ENCODE data around the gene ARFGEF3. TPM values are rescaled to one million over a fixed set of nuclear protein-coding genes. Genes with fewer than 3 reads are reported as not detected.
"Not testable (repeated sequence)": the region's sequence is repeated elsewhere in the genome, so short reads cannot be mapped to it uniquely, and the experiment has no call there.

Gene ARFGEF3
- total and polyA plus RNA-seq, 10 of the 15 experiments (the other 5 are each of a cell fraction or from before 2014, with no cell fraction given), result under 0.01 to 0.08 (median 0.02) TPM; not detected in 1

DNA sequence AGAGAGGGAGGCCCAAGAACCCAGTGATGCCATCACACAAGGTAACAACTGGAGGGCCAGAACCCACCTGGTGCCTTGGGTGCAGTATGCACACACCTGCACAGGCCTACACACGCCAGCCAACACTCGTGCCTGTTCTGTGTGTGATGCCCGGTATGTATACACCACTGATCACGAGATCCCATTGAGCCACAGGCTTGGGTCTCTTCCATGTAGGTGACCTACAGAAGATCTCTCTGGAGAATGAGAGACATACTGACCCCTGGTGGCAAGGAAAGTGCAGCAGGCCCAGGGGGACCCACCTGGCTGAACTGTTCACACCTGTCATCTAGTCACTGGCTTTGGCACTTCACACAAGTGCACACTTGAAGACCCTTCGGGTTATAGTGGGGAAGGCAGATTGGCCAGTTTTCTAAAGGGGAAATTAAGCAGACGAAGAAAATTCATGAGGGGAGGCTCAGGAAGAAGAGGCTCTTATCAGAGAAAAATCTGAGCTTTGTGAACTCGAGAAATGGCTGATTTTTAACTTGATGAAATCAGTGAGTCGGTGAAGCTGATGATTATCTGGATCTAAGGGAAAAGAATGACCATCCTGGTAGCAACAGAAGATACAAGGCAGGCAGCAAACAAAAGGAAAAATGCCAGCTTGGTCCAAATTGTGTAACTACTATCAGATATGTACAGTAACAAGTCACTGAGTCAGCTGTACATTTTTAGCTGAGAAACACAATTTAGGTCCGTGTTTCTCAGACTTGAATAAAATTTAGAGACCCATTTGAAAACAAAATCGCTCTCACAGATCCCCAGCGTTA is 125.6 kb downstream of the ARFGEF3 start:
- in situ Hi-C loops (cut with MboI), result loop anchor here (5.0 kb wide), 1 partner anchor 170 kb away; no protein-coding TSS in a partner anchor
- DNase-seq (ENCODE audit: low read depth, low spot score), result no peak
- SMC1A ChIA-PET (ENCODE audit: uncharacterized antibody, unreplicated experiment), result interaction anchor here (0.8 to 7.1 kb wide), 3 partner anchors 143 to 222 kb away, joined by 3 to 46 read pairs (median 4); no protein-coding TSS in a partner anchor
- FAIRE-seq, result peak; percentile 77
- no peak overlapping the region for H3K27ac ChIP-seq (ENCODE audit: control insufficient read depth, insufficient read depth)
- no peak overlapping the region for H3K4me3 ChIP-seq
- H3K4me2 ChIP-seq (ENCODE audit: control insufficient read depth, insufficient read depth), result no peak overlapping the region
- POLR2A ChIA-PET, result no interaction called here
- H3K4me1 ChIP-seq (ENCODE audit: control insufficient read depth, insufficient read depth, low read length), result no peaks in the 10 kb centered on the region
- TF ChIP-seq RBBP5 (conservative IDR thresholded peaks at IDR 0.05) (no peak), SMC3 (IDR thresholded peaks at IDR 0.05; ENCODE audit: borderline replicate concordance, low read length) (peak; percentile 63), ZNF274 (IDR thresholded peaks at IDR 0.05; ENCODE audit: insufficient read depth, insufficient read length) (no peak), EGR1 (IDR thresholded peaks at IDR 0.05; ENCODE audit: borderline replicate concordance in 1 of 2, low read depth in 2 of 2, low read length in 2 of 2) (no peak), RAD21 (IDR thresholded peaks at IDR 0.05; ENCODE audit: insufficient read depth, low read depth, low read length) (peak; percentile 49)
- TF ChIP-seq, protein P1, sequence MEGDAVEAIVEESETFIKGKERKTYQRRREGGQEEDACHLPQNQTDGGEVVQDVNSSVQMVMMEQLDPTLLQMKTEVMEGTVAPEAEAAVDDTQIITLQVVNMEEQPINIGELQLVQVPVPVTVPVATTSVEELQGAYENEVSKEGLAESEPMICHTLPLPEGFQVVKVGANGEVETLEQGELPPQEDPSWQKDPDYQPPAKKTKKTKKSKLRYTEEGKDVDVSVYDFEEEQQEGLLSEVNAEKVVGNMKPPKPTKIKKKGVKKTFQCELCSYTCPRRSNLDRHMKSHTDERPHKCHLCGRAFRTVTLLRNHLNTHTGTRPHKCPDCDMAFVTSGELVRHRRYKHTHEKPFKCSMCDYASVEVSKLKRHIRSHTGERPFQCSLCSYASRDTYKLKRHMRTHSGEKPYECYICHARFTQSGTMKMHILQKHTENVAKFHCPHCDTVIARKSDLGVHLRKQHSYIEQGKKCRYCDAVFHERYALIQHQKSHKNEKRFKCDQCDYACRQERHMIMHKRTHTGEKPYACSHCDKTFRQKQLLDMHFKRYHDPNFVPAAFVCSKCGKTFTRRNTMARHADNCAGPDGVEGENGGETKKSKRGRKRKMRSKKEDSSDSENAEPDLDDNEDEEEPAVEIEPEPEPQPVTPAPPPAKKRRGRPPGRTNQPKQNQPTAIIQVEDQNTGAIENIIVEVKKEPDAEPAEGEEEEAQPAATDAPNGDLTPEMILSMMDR (IDR thresholded peaks at IDR 0.05 in 2 of 3, conservative IDR thresholded peaks at IDR 0.05 in 1 of 3; ENCODE audit: control insufficient read depth in 2 of 3, extremely low read depth in 1 of 3, insufficient read depth in 1 of 3, low read depth in 3 of 3, low read length in 3 of 3), result peak; percentile 60 to 86 (median 81)
- no peak overlapping the region for H2AFZ ChIP-seq (ENCODE audit: control insufficient read depth, low read depth, low read length)
- peak; percentile 90 for ATAC-seq
- H3K9me3 ChIP-seq (replicated peaks; ENCODE audit: control insufficient read depth, insufficient read depth, low read length), result no peaks in the 10 kb centered on the region
- H3K9ac ChIP-seq (ENCODE audit: control insufficient read depth, insufficient read depth, low read length), result no peak overlapping the region
- RAD21 ChIA-PET (ENCODE audit: unreplicated experiment), result interaction anchor here (0.6 to 0.8 kb wide), 2 partner anchors 171 to 174 kb away, joined by 4 read pairs; no protein-coding TSS in a partner anchor
- H4K20me1 ChIP-seq (ENCODE audit: control insufficient read depth, insufficient read depth), result no peaks in the 10 kb centered on the region
- BruUV-seq (replicated peaks), result no TSS peak
- WGBS (ENCODE audit: insufficient coverage, insufficient replicate concordance, low lambda C conversion rate, missing lambda C conversion rate), result 10% methylated on average over 11 of the region's 11 CpGs
- H3K27me3 ChIP-seq (replicated peaks in 1 of 2; ENCODE audit: control insufficient read depth in 2 of 2, insufficient read depth in 2 of 2, low read length in 1 of 2), result no peaks in the 10 kb centered on the region
- no peaks in the 10 kb centered on the region for H3K36me3 ChIP-seq (ENCODE audit: control insufficient read depth in 2 of 2, insufficient read depth in 2 of 2, low read length in 1 of 2)
- CTCF ChIA-PET, result interaction anchor here (0.7 to 4.6 kb wide), 16 partner anchors 9 to 479 kb away, joined by 3 to 74 read pairs (median 3); no protein-coding TSS in a partner anchor
- H3K79me2 ChIP-seq (ENCODE audit: control insufficient read depth, insufficient read depth, low read length), result no peaks in the 10 kb centered on the region
- intact Hi-C loops (cut with micrococcal nuclease; ENCODE audit: unreplicated experiment), result loop anchor here (1.0 to 5.0 kb wide), 2 partner anchors 115 to 171 kb away; partner anchors contain the start of gene HEBP2

DNA sequence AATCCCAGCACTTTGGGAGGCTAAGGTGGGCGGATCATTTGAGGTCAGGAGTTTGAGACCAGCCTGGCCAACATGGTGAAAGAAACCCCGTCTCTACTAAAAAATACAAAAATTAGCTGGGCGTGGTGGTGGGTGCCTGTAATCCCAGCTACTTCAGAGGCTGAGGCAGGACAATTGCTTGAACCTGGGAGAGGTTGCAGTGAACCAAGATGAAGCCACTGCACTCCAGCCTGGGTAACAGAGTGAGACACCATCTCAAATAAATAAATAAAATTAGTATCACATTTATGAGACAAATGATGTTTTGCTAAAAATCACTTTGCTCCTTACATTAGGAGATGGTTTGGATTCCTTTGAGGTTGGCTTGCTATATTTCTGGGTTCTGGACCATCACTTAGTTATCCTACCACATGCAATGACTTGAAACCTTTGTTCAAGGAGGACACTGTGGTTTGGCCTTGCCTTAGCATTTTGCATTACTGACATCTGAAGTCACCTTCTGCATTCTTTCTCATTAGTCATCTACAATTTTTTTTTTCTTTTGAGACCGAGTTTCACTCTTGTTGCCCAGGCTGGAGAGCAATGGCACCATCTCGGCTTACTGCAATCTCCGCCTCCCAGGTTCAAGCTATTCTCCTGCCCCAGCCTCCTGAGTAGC is 126.8 kb downstream of the ARFGEF3 start:
- intact Hi-C loops (cut with micrococcal nuclease; ENCODE audit: unreplicated experiment) (loop anchor here (5.0 kb wide), 1 partner anchor 114 kb away; the partner anchor contains the start of gene HEBP2), in situ Hi-C loops (cut with MboI) (loop anchor here (5.0 kb wide), 1 partner anchor 171 kb away; no protein-coding TSS in a partner anchor)
- ChIA-PET SMC1A (ENCODE audit: uncharacterized antibody, unreplicated experiment) (interaction anchor here (7.1 kb wide), 1 partner anchor 172 kb away, joined by 46 read pairs; no protein-coding TSS in a partner anchor), CTCF (interaction anchor here (0.6 to 4.6 kb wide), 8 partner anchors 10 to 478 kb away, joined by 3 to 74 read pairs (median 4); no protein-coding TSS in a partner anchor)
- RAD21 ChIA-PET (ENCODE audit: unreplicated experiment); H3K9ac ChIP-seq (ENCODE audit: control insufficient read depth, insufficient read depth, low read length); H3K36me3 ChIP-seq (ENCODE audit: control insufficient read depth in 2 of 2, insufficient read depth in 2 of 2, low read length in 1 of 2); H3K4me3 ChIP-seq; H2AFZ ChIP-seq (ENCODE audit: control insufficient read depth, low read depth, low read length); H3K4me1 ChIP-seq (ENCODE audit: control insufficient read depth, insufficient read depth, low read length); POLR2A ChIA-PET; FAIRE-seq; H3K9me3 ChIP-seq (replicated peaks; ENCODE audit: control insufficient read depth, insufficient read depth, low read length); H3K27me3 ChIP-seq (replicated peaks in 1 of 2; ENCODE audit: control insufficient read depth in 2 of 2, insufficient read depth in 2 of 2, low read length in 1 of 2); BruUV-seq (replicated peaks); DNase-seq (ENCODE audit: low read depth, low spot score); H3K4me2 ChIP-seq (ENCODE audit: control insufficient read depth, insufficient read depth); H3K27ac ChIP-seq (ENCODE audit: control insufficient read depth, insufficient read depth); ATAC-seq; H3K79me2 ChIP-seq (ENCODE audit: control insufficient read depth, insufficient read depth, low read length); H4K20me1 ChIP-seq (ENCODE audit: control insufficient read depth, insufficient read depth): not testable (repeated sequence)
- 40% methylated on average over 6 of the region's 6 CpGs for WGBS (ENCODE audit: insufficient coverage, insufficient replicate concordance, low lambda C conversion rate, missing lambda C conversion rate)

All from GM12878 (cell line).